HCT116 (cell line): Measurements from ENCODE around the gene PISD. TPM values are rescaled to one million over a fixed set of nuclear protein-coding genes. Genes with fewer than 3 reads are reported as not detected.

Experiments used
- ATAC-seq: fragments of 200-7000 bp; cut with Tn5 transposase; 2 replicates; pipeline ENCODE4 v1.9.1; 2020; ENCODE audit warnings: mild to moderate bottlenecking, moderate library complexity
- BruUV-seq: library from RNA; stranded (reverse); fragments of 400-500 nt; replicated peaks from 2 replicates; lab custom pipeline; 2021; lab: Mats Ljungman, UMichigan
- CTCF ChIA-PET: fragments of 300-600 bp; sonication (Branson Sonifier 250); formaldehyde crosslinking; loops from one replicate; lab custom pipeline; 2021; ENCODE audit warnings: antibody characterized with exemption; lab: Charles Lee
- POLR2A ChIA-PET: fragments of 300-600, 350-600 bp; sonication (Branson Sonifier 250); formaldehyde crosslinking; loops from one replicate; lab custom pipeline; 2021; ENCODE audit warnings: antibody characterized with exemption; lab: Charles Lee
- RAD21 ChIA-PET, 2 experiments: fragments of 300-600 bp; sonication (Branson Sonifier 250); formaldehyde crosslinking; loops; one replicate each; lab custom pipeline; 2023; ENCODE audit warnings: low total read pairs in 2 of 2; ENCODE audit not compliant: uncharacterized antibody in 2 of 2, unreplicated experiment in 2 of 2, low non-redundant PET in 1 of 2; lab: Charles Lee
- DNase-seq: peaks from one replicate; pipeline ENCODE4 v3.0.0-alpha.2; 2010; ENCODE audit warnings: low read depth, low spot score
- H2AFZ ChIP-seq: fragments of 200-600 bp; shearing (Covaris generic), sonication (generic); 2 replicates; pipeline ENCODE4 v1.6.1; 2017; ENCODE audit warnings: low read depth, mixed run types, mixed read lengths, antibody characterized with exemption, low read length; ENCODE audit not compliant: poor library complexity, severe bottlenecking
- H3K27ac ChIP-seq: 2 replicates; pipeline ENCODE4 v1.5.1; 2012; ENCODE audit warnings: low read depth, low read length
- H3K27me3 ChIP-seq: fragments of 200-600 bp; sonication (generic); 2 replicates; pipeline ENCODE4 v1.6.1; 2016; ENCODE audit warnings: mixed run types, low read length, mixed read lengths; ENCODE audit not compliant: insufficient read depth
- H3K36me3 ChIP-seq, 2 experiments: fragments of 200-500 bp in 1 of 2; fragments of 200-600 bp in 1 of 2; sonication (Bioruptor generic) in 1 of 2; sonication (generic) in 1 of 2; 2 replicates each; pipeline versions ENCODE4 v1.5.1 to v1.6.1; 2014 to 2016; ENCODE audit warnings: low read length in 2 of 2, inconsistent platforms in 1 of 2, mixed read lengths in 1 of 2, mixed run types in 1 of 2; ENCODE audit not compliant: insufficient read depth in 2 of 2, control insufficient read depth in 1 of 2
- H3K4me1 ChIP-seq, 2 experiments: fragments of 200-600 bp in 1 of 2; sonication (generic) in 1 of 2; 2 replicates each; pipeline versions ENCODE4 v1.5.1 to v1.6.1; 2012 to 2017; ENCODE audit warnings: low read length in 2 of 2, inconsistent platforms in 1 of 2, mild to moderate bottlenecking in 1 of 2, mixed read lengths in 1 of 2, mixed run types in 1 of 2, moderate library complexity in 1 of 2; ENCODE audit not compliant: insufficient read depth in 2 of 2, control insufficient read depth in 1 of 2
- H3K4me2 ChIP-seq: fragments of 200-600 bp; sonication (generic); 2 replicates; pipeline ENCODE4 v1.6.1; 2017; ENCODE audit warnings: mixed run types, low read length, mixed read lengths
- H3K4me3 ChIP-seq, 2 experiments: fragments of 200-600 bp in 1 of 2; sonication (generic) in 1 of 2; replicated peaks in 1 of 2; 2 replicates each; pipeline ENCODE4 v1.5.1; 2011 to 2016; ENCODE audit warnings: low read length in 2 of 2, control low read depth in 1 of 2, low read depth in 1 of 2, mild to moderate bottlenecking in 1 of 2, mixed read lengths in 1 of 2, mixed run types in 1 of 2
- H3K79me2 ChIP-seq: fragments of 200-600 bp; sonication (generic); 2 replicates; pipeline ENCODE4 v1.6.1; 2017; ENCODE audit warnings: mild to moderate bottlenecking, mixed run types, low read length, moderate library complexity, mixed read lengths; ENCODE audit not compliant: insufficient read depth
- H3K9ac ChIP-seq: fragments of 200-600 bp; sonication (generic); 2 replicates; pipeline ENCODE4 v1.6.1; 2016; ENCODE audit warnings: low read length, mixed read lengths
- H3K9me2 ChIP-seq: fragments of 200-600 bp; sonication (generic), shearing (Covaris generic); 2 replicates; pipeline ENCODE4 v1.6.1; 2017; ENCODE audit warnings: mixed run types, mild to moderate bottlenecking, moderate library complexity; ENCODE audit not compliant: insufficient read depth
- H3K9me3 ChIP-seq, 2 experiments: fragments of 200-500 bp in 1 of 2; fragments of 200-600 bp in 1 of 2; sonication (Bioruptor generic) in 1 of 2; sonication (generic) in 1 of 2; 2 replicates each; pipeline ENCODE4 v1.6.1; 2014 to 2017; ENCODE audit warnings: low read length in 2 of 2, mixed read lengths in 2 of 2, inconsistent platforms in 1 of 2, low read depth in 1 of 2, mild to moderate bottlenecking in 1 of 2, mixed run types in 1 of 2, moderate library complexity in 1 of 2; ENCODE audit not compliant: control insufficient read depth in 1 of 2, insufficient read depth in 1 of 2
- H4K20me1 ChIP-seq: fragments of 200-600 bp; sonication (generic), shearing (Covaris generic); 2 replicates; pipeline ENCODE4 v1.6.1; 2017; ENCODE audit warnings: mixed run types, mild to moderate bottlenecking, moderate library complexity; ENCODE audit not compliant: insufficient read depth
- ATF3 ChIP-seq: IDR thresholded peaks from 2 replicates; pipeline ENCODE4 v1.6.1; 2012
- CBX3 ChIP-seq: IDR thresholded peaks from 2 replicates; pipeline ENCODE4 v1.6.1; 2012; ENCODE audit warnings: low read depth
- CEBPB ChIP-seq: IDR thresholded peaks from 2 replicates; pipeline ENCODE4 v1.6.1; 2012; ENCODE audit warnings: low read depth
- CTCF ChIP-seq, 3 experiments: fragments of 200-600 bp in 1 of 3; sonication (generic) in 1 of 3; IDR thresholded peaks in 2 of 3; conservative IDR thresholded peaks in 1 of 3; 2 replicates each; pipeline ENCODE4 v1.5.1; 2012 to 2017; ENCODE audit warnings: low read depth in 2 of 3, low read length in 2 of 3, antibody characterized with exemption in 1 of 3, borderline replicate concordance in 1 of 3, control low read depth in 1 of 3, mild to moderate bottlenecking in 1 of 3, mixed read lengths in 1 of 3, mixed run types in 1 of 3, moderate library complexity in 1 of 3; ENCODE audit not compliant: insufficient read depth in 1 of 3
- EGR1 ChIP-seq: IDR thresholded peaks from 2 replicates; pipeline ENCODE4 v1.6.1; 2012; ENCODE audit warnings: low read depth
- ELF1 ChIP-seq: IDR thresholded peaks from 2 replicates; pipeline ENCODE4 v1.6.1; 2012; ENCODE audit warnings: low read depth, borderline replicate concordance
- FOSL1 ChIP-seq: IDR thresholded peaks from 2 replicates; pipeline ENCODE4 v1.6.1; 2012; ENCODE audit warnings: low read depth
- JUND ChIP-seq: IDR thresholded peaks from 2 replicates; pipeline ENCODE4 v1.6.1; 2012
- MAX ChIP-seq: IDR thresholded peaks from 2 replicates; pipeline ENCODE4 v1.6.1; 2012
- POLR2A ChIP-seq: IDR thresholded peaks from 2 replicates; pipeline ENCODE4 v1.7.0; 2011; ENCODE audit warnings: borderline replicate concordance; ENCODE audit not compliant: insufficient read depth, insufficient read length; ENCODE audit errors: extremely low read depth
- POLR2AphosphoS5 ChIP-seq: IDR thresholded peaks from 2 replicates; pipeline ENCODE4 v1.6.1; 2011; ENCODE audit warnings: mild to moderate bottlenecking, low read depth, low read length, moderate library complexity
- RAD21 ChIP-seq: IDR thresholded peaks from 2 replicates; pipeline ENCODE4 v1.6.1; 2012; ENCODE audit warnings: low read depth, mild to moderate bottlenecking
- SP1 ChIP-seq: IDR thresholded peaks from 2 replicates; pipeline ENCODE4 v1.6.1; 2012; ENCODE audit warnings: low read depth
- SRF ChIP-seq: IDR thresholded peaks from 2 replicates; pipeline ENCODE4 v1.6.1; 2012; ENCODE audit warnings: low read depth
- TCF7L2 ChIP-seq: IDR thresholded peaks from 2 replicates; pipeline ENCODE4 v1.7.0; 2011; ENCODE audit warnings: borderline replicate concordance, inconsistent platforms; ENCODE audit not compliant: insufficient read depth, insufficient read length; ENCODE audit errors: extremely low read depth
- YY1 ChIP-seq: IDR thresholded peaks from 2 replicates; pipeline ENCODE4 v1.6.1; 2011; ENCODE audit warnings: low read length, low read depth, moderate library complexity, mild to moderate bottlenecking; ENCODE audit not compliant: insufficient replicate concordance; ENCODE audit errors: extremely low read depth
- ZBTB33 ChIP-seq: IDR thresholded peaks from 2 replicates; pipeline ENCODE4 v1.6.1; 2011; ENCODE audit warnings: mild to moderate bottlenecking, low read length, moderate library complexity; ENCODE audit not compliant: insufficient replicate concordance; ENCODE audit errors: extremely low read depth
- ZFX ChIP-seq: fragments of 450-650 bp; IDR thresholded peaks from 2 replicates; pipeline ENCODE4 v1.6.1; 2017
- ZNF274 ChIP-seq: fragments of 200-500 bp; sonication (Bioruptor generic); IDR thresholded peaks from 2 replicates; pipeline ENCODE4 v1.6.1; 2014; ENCODE audit warnings: mild to moderate bottlenecking, low read depth, low read length, inconsistent platforms
- intact Hi-C: fragments of 100-400 bp; cut with micrococcal nuclease; formaldehyde crosslinking; loops from 2 replicates; pipeline ENCODE4 v1.10.0; 2022
- total RNA-seq: library from RNA; stranded (reverse); gene quantifications from one replicate; pipeline ENCODE4 v1.2.1, GENCODE V29; 2021; ENCODE audit not compliant: unreplicated experiment
- TF ChIP-seq, protein P1 (sequence below): IDR thresholded peaks from 2 replicates; pipeline ENCODE4 v1.6.1; 2012; ENCODE audit warnings: low read depth

PISD gene
- total RNA-seq, 1 experiment from 2014 or later = 47.1 TPM

DNA sequence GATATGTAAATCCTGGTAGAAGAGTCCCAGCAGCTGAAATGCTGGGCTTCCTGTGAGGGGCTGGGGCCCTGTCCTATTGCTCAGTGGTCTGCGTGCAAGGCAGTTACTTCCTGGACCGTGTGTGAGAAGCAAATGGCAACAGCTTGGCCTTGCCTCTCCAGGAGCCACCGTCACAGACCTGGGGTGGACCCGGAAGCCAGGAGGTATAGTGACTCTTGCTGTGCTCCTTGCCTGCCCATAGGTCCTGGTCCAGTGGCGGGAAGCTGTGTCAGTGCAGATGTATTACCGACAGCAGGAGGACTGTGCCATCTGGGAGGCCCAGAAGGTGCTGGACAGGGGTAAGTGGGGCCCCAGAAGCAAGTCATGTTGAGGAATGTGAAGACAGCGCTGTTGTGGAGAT is 54.3 kb downstream of the PISD start:
- no peaks in the 10 kb centered on the region for H3K79me2 ChIP-seq
- no peak overlapping the region for H3K4me2 ChIP-seq
- CTCF ChIA-PET = no interaction called here
- H3K9ac ChIP-seq = no peak overlapping the region
- TF ChIP-seq TCF7L2 (no peak), FOSL1 (no peak), ATF3 (no peak), POLR2A (no peak), EGR1 (no peak), ZNF274 (no peak), SP1 (no peak), SRF (no peak), RAD21 (no peak), CTCF (IDR thresholded peaks at IDR 0.05 in 2 of 3, conservative IDR thresholded peaks at IDR 0.05 in 1 of 3; ENCODE audit: borderline replicate concordance in 1 of 3, insufficient read depth in 1 of 3, low read depth in 2 of 3, low read length in 2 of 3) (no peak), CBX3 (no peak), MAX (no peak), POLR2AphosphoS5 (no peak), ELF1 (no peak), ZFX (no peak), ZBTB33 (no peak), JUND (no peak), CEBPB (no peak), YY1 (no peak)
- TF ChIP-seq, protein P1, sequence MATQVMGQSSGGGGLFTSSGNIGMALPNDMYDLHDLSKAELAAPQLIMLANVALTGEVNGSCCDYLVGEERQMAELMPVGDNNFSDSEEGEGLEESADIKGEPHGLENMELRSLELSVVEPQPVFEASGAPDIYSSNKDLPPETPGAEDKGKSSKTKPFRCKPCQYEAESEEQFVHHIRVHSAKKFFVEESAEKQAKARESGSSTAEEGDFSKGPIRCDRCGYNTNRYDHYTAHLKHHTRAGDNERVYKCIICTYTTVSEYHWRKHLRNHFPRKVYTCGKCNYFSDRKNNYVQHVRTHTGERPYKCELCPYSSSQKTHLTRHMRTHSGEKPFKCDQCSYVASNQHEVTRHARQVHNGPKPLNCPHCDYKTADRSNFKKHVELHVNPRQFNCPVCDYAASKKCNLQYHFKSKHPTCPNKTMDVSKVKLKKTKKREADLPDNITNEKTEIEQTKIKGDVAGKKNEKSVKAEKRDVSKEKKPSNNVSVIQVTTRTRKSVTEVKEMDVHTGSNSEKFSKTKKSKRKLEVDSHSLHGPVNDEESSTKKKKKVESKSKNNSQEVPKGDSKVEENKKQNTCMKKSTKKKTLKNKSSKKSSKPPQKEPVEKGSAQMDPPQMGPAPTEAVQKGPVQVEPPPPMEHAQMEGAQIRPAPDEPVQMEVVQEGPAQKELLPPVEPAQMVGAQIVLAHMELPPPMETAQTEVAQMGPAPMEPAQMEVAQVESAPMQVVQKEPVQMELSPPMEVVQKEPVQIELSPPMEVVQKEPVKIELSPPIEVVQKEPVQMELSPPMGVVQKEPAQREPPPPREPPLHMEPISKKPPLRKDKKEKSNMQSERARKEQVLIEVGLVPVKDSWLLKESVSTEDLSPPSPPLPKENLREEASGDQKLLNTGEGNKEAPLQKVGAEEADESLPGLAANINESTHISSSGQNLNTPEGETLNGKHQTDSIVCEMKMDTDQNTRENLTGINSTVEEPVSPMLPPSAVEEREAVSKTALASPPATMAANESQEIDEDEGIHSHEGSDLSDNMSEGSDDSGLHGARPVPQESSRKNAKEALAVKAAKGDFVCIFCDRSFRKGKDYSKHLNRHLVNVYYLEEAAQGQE = no peak
- ATAC-seq = no peak
- H3K9me3 ChIP-seq = no peaks in the 10 kb centered on the region
- H4K20me1 ChIP-seq = no peaks in the 10 kb centered on the region
- H3K9me2 ChIP-seq = no peaks in the 10 kb centered on the region
- POLR2A ChIA-PET = no interaction called here
- H3K27ac ChIP-seq = no peak overlapping the region
- no peak overlapping the region for H2AFZ ChIP-seq
- no peak for DNase-seq
- BruUV-seq = no TSS peak
- no peak overlapping the region for H3K4me3 ChIP-seq
- no peaks in the 10 kb centered on the region for H3K4me1 ChIP-seq
- H3K27me3 ChIP-seq = no peaks in the 10 kb centered on the region
- intact Hi-C loops = no loop called here
- H3K36me3 ChIP-seq = no peaks in the 10 kb centered on the region
- RAD21 ChIA-PET = no interaction called here
